Measurements from ENCODE around the gene SCEL.

DNA sequence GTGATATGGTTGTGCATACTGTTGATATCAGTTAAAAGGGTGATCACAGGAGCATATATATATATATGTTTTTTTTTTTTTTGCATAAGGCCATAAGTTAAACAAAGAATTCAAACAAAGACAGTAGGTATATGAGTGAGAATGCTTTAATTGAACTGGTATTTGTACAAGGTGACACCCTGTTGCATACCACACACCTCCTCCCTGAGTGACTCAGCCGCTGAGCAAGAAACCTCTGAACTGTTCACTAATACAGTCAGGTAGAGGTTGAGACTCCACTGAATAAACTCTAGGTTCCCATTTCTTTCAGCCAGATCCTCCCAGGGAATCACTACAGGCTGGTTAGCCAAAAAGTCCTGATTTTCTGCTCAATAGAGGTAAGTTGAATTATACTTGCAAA lies at the start of gene SCEL:
- TF ChIP-seq, protein P1, sequence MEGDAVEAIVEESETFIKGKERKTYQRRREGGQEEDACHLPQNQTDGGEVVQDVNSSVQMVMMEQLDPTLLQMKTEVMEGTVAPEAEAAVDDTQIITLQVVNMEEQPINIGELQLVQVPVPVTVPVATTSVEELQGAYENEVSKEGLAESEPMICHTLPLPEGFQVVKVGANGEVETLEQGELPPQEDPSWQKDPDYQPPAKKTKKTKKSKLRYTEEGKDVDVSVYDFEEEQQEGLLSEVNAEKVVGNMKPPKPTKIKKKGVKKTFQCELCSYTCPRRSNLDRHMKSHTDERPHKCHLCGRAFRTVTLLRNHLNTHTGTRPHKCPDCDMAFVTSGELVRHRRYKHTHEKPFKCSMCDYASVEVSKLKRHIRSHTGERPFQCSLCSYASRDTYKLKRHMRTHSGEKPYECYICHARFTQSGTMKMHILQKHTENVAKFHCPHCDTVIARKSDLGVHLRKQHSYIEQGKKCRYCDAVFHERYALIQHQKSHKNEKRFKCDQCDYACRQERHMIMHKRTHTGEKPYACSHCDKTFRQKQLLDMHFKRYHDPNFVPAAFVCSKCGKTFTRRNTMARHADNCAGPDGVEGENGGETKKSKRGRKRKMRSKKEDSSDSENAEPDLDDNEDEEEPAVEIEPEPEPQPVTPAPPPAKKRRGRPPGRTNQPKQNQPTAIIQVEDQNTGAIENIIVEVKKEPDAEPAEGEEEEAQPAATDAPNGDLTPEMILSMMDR (IDR thresholded peaks at IDR 0.05; ENCODE audit: insufficient read depth, low read length), result no peak
- TF ChIP-seq, protein P2, sequence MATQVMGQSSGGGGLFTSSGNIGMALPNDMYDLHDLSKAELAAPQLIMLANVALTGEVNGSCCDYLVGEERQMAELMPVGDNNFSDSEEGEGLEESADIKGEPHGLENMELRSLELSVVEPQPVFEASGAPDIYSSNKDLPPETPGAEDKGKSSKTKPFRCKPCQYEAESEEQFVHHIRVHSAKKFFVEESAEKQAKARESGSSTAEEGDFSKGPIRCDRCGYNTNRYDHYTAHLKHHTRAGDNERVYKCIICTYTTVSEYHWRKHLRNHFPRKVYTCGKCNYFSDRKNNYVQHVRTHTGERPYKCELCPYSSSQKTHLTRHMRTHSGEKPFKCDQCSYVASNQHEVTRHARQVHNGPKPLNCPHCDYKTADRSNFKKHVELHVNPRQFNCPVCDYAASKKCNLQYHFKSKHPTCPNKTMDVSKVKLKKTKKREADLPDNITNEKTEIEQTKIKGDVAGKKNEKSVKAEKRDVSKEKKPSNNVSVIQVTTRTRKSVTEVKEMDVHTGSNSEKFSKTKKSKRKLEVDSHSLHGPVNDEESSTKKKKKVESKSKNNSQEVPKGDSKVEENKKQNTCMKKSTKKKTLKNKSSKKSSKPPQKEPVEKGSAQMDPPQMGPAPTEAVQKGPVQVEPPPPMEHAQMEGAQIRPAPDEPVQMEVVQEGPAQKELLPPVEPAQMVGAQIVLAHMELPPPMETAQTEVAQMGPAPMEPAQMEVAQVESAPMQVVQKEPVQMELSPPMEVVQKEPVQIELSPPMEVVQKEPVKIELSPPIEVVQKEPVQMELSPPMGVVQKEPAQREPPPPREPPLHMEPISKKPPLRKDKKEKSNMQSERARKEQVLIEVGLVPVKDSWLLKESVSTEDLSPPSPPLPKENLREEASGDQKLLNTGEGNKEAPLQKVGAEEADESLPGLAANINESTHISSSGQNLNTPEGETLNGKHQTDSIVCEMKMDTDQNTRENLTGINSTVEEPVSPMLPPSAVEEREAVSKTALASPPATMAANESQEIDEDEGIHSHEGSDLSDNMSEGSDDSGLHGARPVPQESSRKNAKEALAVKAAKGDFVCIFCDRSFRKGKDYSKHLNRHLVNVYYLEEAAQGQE (IDR thresholded peaks at IDR 0.05; ENCODE audit: insufficient replicate concordance, low read depth), result no peak
